ENCODE results near the gene AGK.

Gene AGK

GRCh38 chr7:141698247-141699015 lies 147.2 kb downstream of the AGK start:
- DNase-seq (ENCODE audit: extremely low spot score, insufficient read length, low read depth) (no peak), FAIRE-seq (peak; percentile 64)

GRCh38 chr7:141699860-141700259 lies 148.7 kb downstream of the AGK start:
- FAIRE-seq = no peak
- no peak for DNase-seq (ENCODE audit: extremely low spot score, insufficient read length, low read depth)

- no peak for FAIRE-seq
These were observed 149.2 kb downstream of the AGK start for GRCh38 chr7:141700296-141700847.

DNA sequence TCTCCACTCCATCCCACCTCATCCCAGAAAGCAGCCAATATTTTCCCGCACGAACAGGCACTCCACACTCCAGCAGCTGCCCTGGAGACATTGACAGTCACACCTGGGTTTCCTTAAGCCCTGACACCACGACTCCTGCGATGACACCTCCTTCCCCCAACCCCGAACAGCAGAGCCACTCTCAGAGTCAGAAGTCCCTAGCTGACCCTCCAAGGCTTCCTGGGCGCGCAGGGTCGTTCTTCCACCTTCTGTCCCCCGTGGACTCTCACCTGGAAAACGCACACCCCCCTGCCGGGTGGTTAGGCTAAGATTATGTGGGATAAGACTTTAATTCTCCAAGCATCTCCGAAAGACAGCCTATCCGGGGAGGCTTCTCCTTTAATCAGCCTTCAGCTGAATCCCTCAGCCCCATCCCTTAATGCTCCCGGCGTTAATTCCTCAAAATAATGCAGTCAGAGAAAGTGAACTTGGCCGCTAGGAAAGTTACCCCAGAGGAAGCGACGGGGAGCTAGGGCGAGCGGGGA lies 149.7 kb downstream of the AGK start:
- FAIRE-seq (peak; percentile 5), DNase-seq (ENCODE audit: extremely low spot score, insufficient read length, low read depth) (no peak)

More at GRCh38 chr7:141700296-141700847, 149.2 kb downstream of the AGK start:
- no peak for DNase-seq (ENCODE audit: extremely low spot score, insufficient read length, low read depth)

- FAIRE-seq (peak; percentile 89), DNase-seq (ENCODE audit: extremely low spot score, insufficient read length, low read depth) (peak; percentile 52)
These were observed 150.4 kb downstream of the AGK start for GRCh38 chr7:141701489-141702046.

GRCh38 chr7:141702047-141702567 lies 150.9 kb downstream of the AGK start, which contains the start of gene DENND11:
Gene DENND11 (minus strand): TSS chr7:141702166. CDS start chr7:141702153, 13 bp downstream.
- no peak for FAIRE-seq
- DNase-seq (ENCODE audit: extremely low spot score, insufficient read length, low read depth) = peak; percentile 51

GRCh38 chr7:141702892-141703291 lies 151.7 kb downstream of the AGK start:
- FAIRE-seq = no peak

DNA sequence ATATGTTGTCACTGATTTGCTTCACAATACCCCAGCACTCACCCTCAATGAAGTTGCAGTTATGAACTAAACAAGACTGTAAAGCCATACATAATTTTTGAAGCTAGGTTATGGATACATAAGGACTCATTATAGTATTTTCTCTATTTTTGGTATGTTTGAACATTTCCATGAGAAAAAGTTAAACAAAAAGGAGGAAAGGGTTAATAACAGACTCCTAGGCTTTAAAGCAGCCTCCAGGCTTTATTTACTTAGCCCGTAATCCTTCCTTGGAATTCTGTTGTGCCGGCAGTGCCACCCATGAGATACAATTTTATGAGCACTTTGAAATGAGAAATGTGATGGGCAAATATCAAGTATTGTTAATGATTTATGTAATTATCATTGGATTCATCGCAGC lies 152.9 kb downstream of the AGK start:
- no peak for DNase-seq (ENCODE audit: extremely low spot score, insufficient read length, low read depth)
- FAIRE-seq = no peak

More at GRCh38 chr7:141702892-141703291, 151.7 kb downstream of the AGK start:
- no peak for DNase-seq (ENCODE audit: extremely low spot score, insufficient read length, low read depth)

DNA sequence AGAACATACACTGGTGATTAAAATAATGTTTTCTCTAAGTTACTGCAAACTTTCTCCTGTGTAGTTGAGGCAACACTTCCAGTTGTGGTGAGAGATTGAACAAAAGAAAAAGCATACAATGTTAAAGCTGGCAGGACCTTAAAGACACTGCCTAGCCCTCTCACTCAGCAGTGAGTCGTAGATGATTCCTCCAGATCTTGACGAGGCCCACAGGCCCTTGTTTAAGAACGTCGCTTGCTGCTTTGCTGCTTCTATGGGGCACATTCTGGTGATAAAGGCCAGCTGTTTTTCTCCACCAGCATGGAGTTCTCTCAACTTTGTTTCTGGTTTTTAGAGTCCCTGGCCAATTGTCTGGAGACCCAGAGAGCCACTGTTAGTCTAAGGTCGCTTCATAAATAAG lies 153.5 kb downstream of the AGK start:
- no peak for FAIRE-seq
- no peak for DNase-seq (ENCODE audit: extremely low spot score, insufficient read length, low read depth)

All from GM18507 (cell line).